ENCODE results near the gene CABP4. TPM values are rescaled to one million over a fixed set of nuclear protein-coding genes. Genes with fewer than 3 reads are reported as not detected.

The CABP4 gene
- total RNA-seq = 0.52 TPM
- 1.6 TPM for polyA plus RNA-seq
- long read RNA-seq, donor 1 = 0 reads
- long read RNA-seq, donor 2 = 0 reads
- long read RNA-seq, donor 3 = 0 reads
- long read RNA-seq, donor 4 = 0 reads
- long read RNA-seq, donor 5 = 0 reads
- long read RNA-seq, donor 6 = 0 reads
- long read RNA-seq, donor 7 = 0 reads
- long read RNA-seq, donor 8 = 0 reads
- long read RNA-seq, donor 9 = 0 reads
- long read RNA-seq, donor 10 = 0 reads

GRCh38 chr11:67455054-67455453, at the start of gene CABP4:
Gene CABP4 (plus strand): TSS chr11:67455354. CDS start chr11:67455424, 70 bp downstream.
- Histone ChIP-seq H3K27ac (ENCODE audit: low read depth in 1 of 2, low read length in 1 of 2) (no peak within 1 kb of the TSS), H3K9me3 (ENCODE audit: control insufficient read depth in 2 of 2, insufficient read depth in 1 of 2, low read length in 1 of 2) (no peaks in the 10 kb centered on the region), H3K36me3 (ENCODE audit: control insufficient read depth in 2 of 2, insufficient read depth in 2 of 2, low read length in 1 of 2) (no peaks in the 10 kb centered on the region), H3K27me3 (ENCODE audit: control insufficient read depth in 2 of 2, insufficient read depth in 1 of 2, low read length in 1 of 2) (no peaks in the 10 kb centered on the region), H3K4me3 (ENCODE audit: low read length in 2 of 2) (no peak within 1 kb of the TSS), H3K4me1 (ENCODE audit: control insufficient read depth in 2 of 2, insufficient read depth in 2 of 2, low read length in 2 of 2) (peaks cover 0 to 15% of the 10 kb centered on the region in 2 donors)
- WGBS = 96% methylated on average over 3 of the region's 3 CpGs
- DNase-seq (ENCODE audit: low read depth in 6 of 9, low spot score in 9 of 9) = no peak

- Histone ChIP-seq H3K27me3 (ENCODE audit: control insufficient read depth in 2 of 2, insufficient read depth in 1 of 2, low read length in 1 of 2) (no peaks in the 10 kb centered on the region), H3K4me1 (ENCODE audit: control insufficient read depth in 2 of 2, insufficient read depth in 2 of 2, low read length in 2 of 2) (peaks cover 70 to 90% of the 10 kb centered on the region in 2 donors), H3K9me3 (ENCODE audit: control insufficient read depth in 2 of 2, insufficient read depth in 1 of 2, low read length in 1 of 2) (peaks cover 0 to under 1% of the 10 kb centered on the region in 2 donors), H3K4me3 (ENCODE audit: low read length in 2 of 2) (peak overlapping the region; percentile 87 to 89), H3K36me3 (ENCODE audit: control insufficient read depth in 2 of 2, insufficient read depth in 2 of 2, low read length in 1 of 2) (peaks cover 33 to 54% of the 10 kb centered on the region in 2 donors), H3K27ac (ENCODE audit: low read depth in 1 of 2, low read length in 1 of 2) (peak overlapping the region; percentile 86 to 98)
- DNase-seq (ENCODE audit: low read depth in 6 of 9, low spot score in 9 of 9) = no peak
- WGBS = 85% methylated on average over 9 of the region's 9 CpGs
Observed at GRCh38 chr11:67405688-67406339, 49.3 kb upstream of the CABP4 start.

DNA sequence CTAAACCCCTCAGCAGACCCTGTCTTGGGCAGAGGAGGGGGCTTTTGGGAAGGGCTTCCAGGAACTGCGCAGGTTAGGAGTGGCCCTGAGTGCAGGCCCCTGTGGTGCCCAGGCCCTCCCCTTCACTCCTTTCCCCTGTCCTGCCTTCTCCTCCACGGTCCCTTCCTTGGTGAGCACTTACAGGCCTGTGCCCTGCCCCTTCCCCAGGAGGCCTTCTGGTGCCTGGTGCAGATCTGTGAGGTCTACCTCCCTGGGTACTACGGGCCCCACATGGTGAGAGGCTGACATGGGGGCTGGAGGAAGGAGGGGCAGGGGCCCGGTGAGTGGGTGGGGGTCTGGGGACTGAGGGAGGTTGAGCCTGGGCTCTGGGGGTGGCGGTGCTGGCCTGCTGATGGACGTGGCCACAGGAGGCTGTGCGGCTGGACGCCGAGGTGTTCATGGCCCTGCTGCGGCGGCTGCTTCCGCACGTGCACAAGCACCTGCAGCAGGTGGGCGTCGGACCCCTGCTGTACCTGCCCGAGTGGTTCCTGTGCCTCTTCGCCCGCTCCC, 48.7 kb upstream of the CABP4 start:
- Histone ChIP-seq H3K9me3 (ENCODE audit: control insufficient read depth in 2 of 2, insufficient read depth in 1 of 2, low read length in 1 of 2) (no peaks in the 10 kb centered on the region), H3K4me1 (ENCODE audit: control insufficient read depth in 2 of 2, insufficient read depth in 2 of 2, low read length in 2 of 2) (peaks cover 76 to 95% of the 10 kb centered on the region in 2 donors), H3K27ac (ENCODE audit: low read depth in 1 of 2, low read length in 1 of 2) (peak overlapping the region; percentile 86 to 98), H3K27me3 (ENCODE audit: control insufficient read depth in 2 of 2, insufficient read depth in 1 of 2, low read length in 1 of 2) (no peaks in the 10 kb centered on the region), H3K4me3 (ENCODE audit: low read length in 2 of 2) (peak overlapping the region; percentile 30 to 87), H3K36me3 (ENCODE audit: control insufficient read depth in 2 of 2, insufficient read depth in 2 of 2, low read length in 1 of 2) (peaks cover 33 to 54% of the 10 kb centered on the region in 2 donors)
- no peak for DNase-seq (ENCODE audit: low read depth in 6 of 9, low spot score in 9 of 9)
- 91% methylated on average over 18 of the region's 18 CpGs for WGBS

DNA sequence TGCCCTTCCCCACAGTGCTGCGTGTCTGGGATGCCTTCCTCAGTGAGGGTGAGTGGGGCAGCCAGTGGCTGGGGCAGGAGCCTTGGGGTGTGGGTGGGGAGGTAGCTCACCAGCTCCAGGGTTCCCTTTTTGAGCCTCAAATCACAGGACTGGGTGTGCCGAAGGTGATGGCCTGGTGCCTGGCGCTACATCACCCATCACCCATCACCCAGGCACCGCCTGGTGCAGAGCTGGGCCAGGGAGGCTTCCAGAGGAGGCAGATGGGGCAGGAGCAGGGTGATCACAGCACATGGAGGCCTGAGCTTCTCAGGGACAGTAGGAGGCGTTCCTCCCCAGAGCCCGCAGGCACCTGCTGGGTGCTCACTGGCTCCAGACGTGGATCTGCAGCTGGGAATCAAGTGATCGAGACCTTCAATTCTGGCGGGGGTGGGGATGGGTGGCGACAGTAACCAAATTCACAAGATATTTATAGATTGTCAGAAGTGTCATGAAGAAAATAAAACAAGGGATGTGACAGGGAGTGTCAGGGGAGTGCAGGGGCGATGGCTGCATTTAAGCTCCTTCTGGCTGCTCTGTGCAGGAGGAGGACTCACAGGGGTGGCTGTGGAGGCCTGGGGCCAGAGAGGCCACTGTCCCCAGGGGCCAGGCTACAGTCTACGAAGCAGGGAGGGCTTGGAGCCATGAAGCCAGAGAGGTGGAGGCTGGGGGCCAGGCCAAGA, 48.0 kb upstream of the CABP4 start:
- peak overlapping the region; percentile 98 for H3K27ac ChIP-seq (ENCODE audit: low read depth in 1 of 2, low read length in 1 of 2)
- H3K9me3 ChIP-seq (ENCODE audit: control insufficient read depth in 2 of 2, insufficient read depth in 1 of 2, low read length in 1 of 2) = no peaks in the 10 kb centered on the region
- H3K4me3 ChIP-seq (ENCODE audit: low read length in 2 of 2) = peak overlapping the region; percentile 30 to 51
- no peaks in the 10 kb centered on the region for H3K27me3 ChIP-seq (ENCODE audit: control insufficient read depth in 2 of 2, insufficient read depth in 1 of 2, low read length in 1 of 2)
- H3K4me1 ChIP-seq (ENCODE audit: control insufficient read depth in 2 of 2, insufficient read depth in 2 of 2, low read length in 2 of 2) = peaks cover 81 to 98% of the 10 kb centered on the region in 2 donors
- WGBS = 60% methylated on average over 12 of the region's 12 CpGs
- no peak for DNase-seq (ENCODE audit: low read depth in 6 of 9, low spot score in 9 of 9)
- H3K36me3 ChIP-seq (ENCODE audit: control insufficient read depth in 2 of 2, insufficient read depth in 2 of 2, low read length in 1 of 2) = peaks cover 33 to 54% of the 10 kb centered on the region in 2 donors

DNA sequence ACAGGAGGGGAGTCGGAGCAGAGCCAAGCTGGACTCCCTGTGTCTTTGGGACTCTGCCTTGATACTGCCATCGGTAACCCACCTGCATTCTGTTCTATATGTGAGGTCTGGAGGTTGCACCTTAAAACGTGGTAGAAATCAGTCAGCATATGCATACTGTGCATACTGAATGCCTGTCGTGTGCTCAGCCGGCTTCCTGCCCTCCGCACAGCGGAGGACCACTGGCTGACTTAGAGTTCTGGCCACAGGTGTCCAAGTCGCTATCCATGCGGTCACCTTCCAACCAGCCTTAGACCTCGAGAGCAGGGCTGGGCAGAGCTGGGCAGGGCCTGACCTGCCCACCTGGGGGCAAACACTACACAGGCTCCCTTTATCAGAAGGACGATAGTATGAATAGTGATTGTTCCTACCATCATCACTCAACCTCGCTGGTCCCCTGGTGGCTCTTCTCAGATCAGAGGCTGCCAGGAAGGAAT, 47.4 kb upstream of the CABP4 start:
- H3K4me3 ChIP-seq (ENCODE audit: low read length in 2 of 2) = peak overlapping the region; percentile 30 to 51
- peak overlapping the region; percentile 98 for H3K27ac ChIP-seq (ENCODE audit: low read depth in 1 of 2, low read length in 1 of 2)
- peaks cover 0 to 3% of the 10 kb centered on the region in 2 donors for H3K9me3 ChIP-seq (ENCODE audit: control insufficient read depth in 2 of 2, insufficient read depth in 1 of 2, low read length in 1 of 2)
- no peaks in the 10 kb centered on the region for H3K27me3 ChIP-seq (ENCODE audit: control insufficient read depth in 2 of 2, insufficient read depth in 1 of 2, low read length in 1 of 2)
- peaks cover 33 to 54% of the 10 kb centered on the region in 2 donors for H3K36me3 ChIP-seq (ENCODE audit: control insufficient read depth in 2 of 2, insufficient read depth in 2 of 2, low read length in 1 of 2)
- peaks cover 81 to 98% of the 10 kb centered on the region in 2 donors for H3K4me1 ChIP-seq (ENCODE audit: control insufficient read depth in 2 of 2, insufficient read depth in 2 of 2, low read length in 2 of 2)
- no peak for DNase-seq (ENCODE audit: low read depth in 6 of 9, low spot score in 9 of 9)
- WGBS = 82% methylated on average over 12 of the region's 12 CpGs

GRCh38 chr11:67408437-67409200, 46.5 kb upstream of the CABP4 start:
- H3K9me3 ChIP-seq (ENCODE audit: control insufficient read depth in 2 of 2, insufficient read depth in 1 of 2, low read length in 1 of 2) = peaks cover 0 to 3% of the 10 kb centered on the region in 2 donors
- H3K27ac ChIP-seq (ENCODE audit: low read depth in 1 of 2, low read length in 1 of 2) = peak overlapping the region; percentile 98
- H3K36me3 ChIP-seq (ENCODE audit: control insufficient read depth in 2 of 2, insufficient read depth in 2 of 2, low read length in 1 of 2) = peaks cover 33 to 54% of the 10 kb centered on the region in 2 donors
- peak in 1 of 9 donors; percentile 66 for DNase-seq (ENCODE audit: low read depth in 6 of 9, low spot score in 9 of 9)
- WGBS = 7% methylated on average over 18 of the region's 18 CpGs
- no peaks in the 10 kb centered on the region for H3K27me3 ChIP-seq (ENCODE audit: control insufficient read depth in 2 of 2, insufficient read depth in 1 of 2, low read length in 1 of 2)
- H3K4me3 ChIP-seq (ENCODE audit: low read length in 2 of 2) = peak overlapping the region; percentile 51 to 55
- peaks cover 85 to 98% of the 10 kb centered on the region in 2 donors for H3K4me1 ChIP-seq (ENCODE audit: control insufficient read depth in 2 of 2, insufficient read depth in 2 of 2, low read length in 2 of 2)

- peaks cover 33 to 54% of the 10 kb centered on the region in 2 donors for H3K36me3 ChIP-seq (ENCODE audit: control insufficient read depth in 2 of 2, insufficient read depth in 2 of 2, low read length in 1 of 2)
- peak overlapping the region; percentile 51 to 55 for H3K4me3 ChIP-seq (ENCODE audit: low read length in 2 of 2)
- DNase-seq (ENCODE audit: low read depth in 6 of 9, low spot score in 9 of 9) = peak in 8 of 9 donors; percentile 68 to 95 (median 84)
- 4% methylated on average over 24 of the region's 24 CpGs for WGBS
- peaks cover 0 to 3% of the 10 kb centered on the region in 2 donors for H3K9me3 ChIP-seq (ENCODE audit: control insufficient read depth in 2 of 2, insufficient read depth in 1 of 2, low read length in 1 of 2)
- no peaks in the 10 kb centered on the region for H3K27me3 ChIP-seq (ENCODE audit: control insufficient read depth in 2 of 2, insufficient read depth in 1 of 2, low read length in 1 of 2)
- peak overlapping the region; percentile 98 for H3K27ac ChIP-seq (ENCODE audit: low read depth in 1 of 2, low read length in 1 of 2)
- H3K4me1 ChIP-seq (ENCODE audit: control insufficient read depth in 2 of 2, insufficient read depth in 2 of 2, low read length in 2 of 2) = peaks cover 85 to 98% of the 10 kb centered on the region in 2 donors
Observed at GRCh38 chr11:67409261-67409666, 45.9 kb upstream of the CABP4 start.

GRCh38 chr11:67409781-67410368, 45.3 kb upstream of the CABP4 start:
- Histone ChIP-seq H3K4me1 (ENCODE audit: control insufficient read depth in 2 of 2, insufficient read depth in 2 of 2, low read length in 2 of 2) (peaks cover 87 to 98% of the 10 kb centered on the region in 2 donors), H3K4me3 (ENCODE audit: low read length in 2 of 2) (peak overlapping the region; percentile 51 to 55), H3K36me3 (ENCODE audit: control insufficient read depth in 2 of 2, insufficient read depth in 2 of 2, low read length in 1 of 2) (peaks cover 33 to 50% of the 10 kb centered on the region in 2 donors), H3K27ac (ENCODE audit: low read depth in 1 of 2, low read length in 1 of 2) (peak overlapping the region; percentile 98), H3K9me3 (ENCODE audit: control insufficient read depth in 2 of 2, insufficient read depth in 1 of 2, low read length in 1 of 2) (peaks cover 0 to 3% of the 10 kb centered on the region in 2 donors), H3K27me3 (ENCODE audit: control insufficient read depth in 2 of 2, insufficient read depth in 1 of 2, low read length in 1 of 2) (peaks cover 0 to under 1% of the 10 kb centered on the region in 2 donors)
- no peak for DNase-seq (ENCODE audit: low read depth in 6 of 9, low spot score in 9 of 9)
- WGBS = 27% methylated on average over 13 of the region's 13 CpGs
